Sigmoid colon (tissue), 4 donors: Measurements from ENCODE around the gene RNFT2.

ENCODE experiments used
- CTCF ChIP-seq, 4 experiments: fragments of 450-650 bp in 3 of 4; fragments of 200-600 bp in 1 of 4; IDR thresholded peaks; one replicate each; pipeline ENCODE4 v1.5.1; 2016 to 2019; ENCODE audit warnings: antibody characterized with exemption in 4 of 4, mild to moderate bottlenecking in 3 of 4, moderate library complexity in 2 of 4
- EP300 ChIP-seq, 4 donors: sonication (generic); formaldehyde crosslinking; IDR thresholded peaks; one replicate each; pipeline ENCODE4 v1.6.1; 2017; ENCODE audit warnings: antibody characterized with exemption in 4 of 4
- POLR2A ChIP-seq, 2 donors: fragments of 450-650 bp; IDR thresholded peaks; one replicate each; pipeline ENCODE4 v1.6.1; 2016; ENCODE audit warnings: antibody characterized with exemption in 2 of 2, mild to moderate bottlenecking in 2 of 2, moderate library complexity in 2 of 2
- POLR2AphosphoS5 ChIP-seq, 4 donors: sonication (generic); formaldehyde crosslinking; IDR thresholded peaks; one replicate each; pipeline ENCODE4 v1.6.1; 2017; ENCODE audit warnings: antibody characterized with exemption in 4 of 4

GRCh38 chr12:116802018-116802417 is 63.9 kb downstream of the RNFT2 start:
- TF ChIP-seq POLR2A (IDR thresholded peaks at IDR 0.05): no peak
- no peak for TF ChIP-seq CTCF (IDR thresholded peaks at IDR 0.05)
- no peak for TF ChIP-seq POLR2AphosphoS5 (IDR thresholded peaks at IDR 0.05)
- no peak for TF ChIP-seq EP300 (IDR thresholded peaks at IDR 0.05)
